B cell (primary cell): ENCODE data around the gene EVL. TPM values are rescaled to one million over a fixed set of nuclear protein-coding genes. Genes with fewer than 3 reads are reported as not detected.
A peak's percentile ranks its signal among the peaks of the same experiment; 100 is the strongest.

Experiments
- ATAC-seq: fragments of 200-7000 bp; cut with Tn5 transposase; one replicate; pipeline ENCODE4 v1.10.0; 2021; ENCODE audit warnings: low read depth, mild to moderate bottlenecking, moderate number of reproducible peaks, moderate library complexity
- CTCF ChIA-PET: fragments of 350-600 bp; sonication (Branson Sonifier 250); formaldehyde crosslinking; loops from one replicate; lab custom pipeline; 2021; ENCODE audit warnings: antibody characterized with exemption, inconsistent platforms; lab: Charles Lee
- POLR2A ChIA-PET: fragments of 350-600 bp; sonication (Branson Sonifier 250); formaldehyde crosslinking; loops from one replicate; lab custom pipeline; 2021; ENCODE audit warnings: antibody characterized with exemption; lab: Charles Lee
- DNase-seq: peaks from one replicate; pipeline ENCODE4 v3.0.0; 2013
- H2AFZ ChIP-seq: 2 replicates; pipeline ENCODE4 v1.6.1; 2012; ENCODE audit warnings: mild to moderate bottlenecking, low read depth, low read length; ENCODE audit not compliant: insufficient read depth, poor library complexity, severe bottlenecking
- H3K27ac ChIP-seq, 2 donors: 1 replicate in 1 of 2; 2 replicates in 1 of 2; pipeline ENCODE4 v1.5.1; 2012 to 2013; ENCODE audit warnings: low read length in 2 of 2, mild to moderate bottlenecking in 2 of 2, moderate library complexity in 1 of 2
- H3K27me3 ChIP-seq, 4 experiments: fragments of 200-600 bp in 1 of 4; sonication (generic) in 1 of 4; replicated peaks in 1 of 4; 1 replicate in 2 of 4; 2 replicates in 2 of 4; pipeline versions ENCODE4 v1.6.1 to v1.7.0; 2013 to 2016; ENCODE audit warnings: low read length in 3 of 4, mild to moderate bottlenecking in 2 of 4, mixed read lengths in 1 of 4, moderate library complexity in 1 of 4; ENCODE audit not compliant: insufficient read depth in 4 of 4, control insufficient read depth in 3 of 4; ENCODE audit errors: control extremely low read depth in 1 of 4
- H3K36me3 ChIP-seq, 2 experiments: replicated peaks in 1 of 2; 1 replicate in 1 of 2; 2 replicates in 1 of 2; pipeline versions ENCODE4 v1.6.1 to v1.7.1; 2013; ENCODE audit warnings: low read length in 1 of 2; ENCODE audit not compliant: insufficient read depth in 2 of 2, control insufficient read depth in 1 of 2; ENCODE audit errors: control extremely low read depth in 1 of 2, extremely low read depth in 1 of 2
- H3K4me1 ChIP-seq, 2 donors: fragments of 200-600 bp in 1 of 2; sonication (generic) in 1 of 2; 1 replicate in 1 of 2; 2 replicates in 1 of 2; pipeline versions ENCODE4 v1.5.1 to v1.6.1; 2013 to 2017; ENCODE audit warnings: low read length in 2 of 2; ENCODE audit not compliant: control insufficient read depth in 2 of 2, insufficient read depth in 2 of 2
- H3K4me2 ChIP-seq: replicated peaks from 2 replicates; pipeline ENCODE3; 2012; ENCODE audit warnings: mild to moderate bottlenecking, low read depth, low read length; ENCODE audit not compliant: poor library complexity, severe bottlenecking
- H3K4me3 ChIP-seq, 5 experiments: fragments of 200-600 bp in 1 of 5; sonication (generic) in 1 of 5; 1 replicate in 3 of 5; 2 replicates in 2 of 5; pipeline versions ENCODE4 v1.5.1 to v1.7.0; 2011 to 2016; ENCODE audit warnings: low read length in 4 of 5, mild to moderate bottlenecking in 4 of 5, low read depth in 2 of 5, control low read depth in 1 of 5, moderate library complexity in 1 of 5; ENCODE audit not compliant: insufficient read depth in 1 of 5; ENCODE audit errors: control extremely low read depth in 1 of 5, extremely low read depth in 1 of 5
- H3K79me2 ChIP-seq: fragments of 200-600 bp; sonication (generic); one replicate; pipeline ENCODE4 v1.6.0; 2016; ENCODE audit warnings: low read length; ENCODE audit not compliant: control insufficient read depth, insufficient read depth
- H3K9ac ChIP-seq: fragments of 200-600 bp; sonication (generic); 2 replicates; pipeline ENCODE4 v1.6.1; 2017; ENCODE audit warnings: mild to moderate bottlenecking, low read length, moderate library complexity
- H3K9me3 ChIP-seq, 3 donors: one replicate each; pipeline versions ENCODE4 v1.6.1 to v1.7.1; 2013; ENCODE audit warnings: low read length in 2 of 3; ENCODE audit not compliant: control insufficient read depth in 2 of 3, insufficient read depth in 1 of 3; ENCODE audit errors: control extremely low read depth in 1 of 3
- H4K20me1 ChIP-seq: 2 replicates; pipeline ENCODE4 v1.6.0; 2012; ENCODE audit warnings: mild to moderate bottlenecking, low read length; ENCODE audit not compliant: insufficient read depth, control insufficient read depth, poor library complexity, severe bottlenecking
- H3K27ac Mint-ChIP-seq: one replicate; pipeline ENCODE4 v1.8.0; 2021; ENCODE audit warnings: mixed read lengths
- H3K27me3 Mint-ChIP-seq: one replicate; pipeline ENCODE4 v1.8.0; 2021; ENCODE audit warnings: mixed read lengths
- H3K4me1 Mint-ChIP-seq: one replicate; pipeline ENCODE4 v1.8.0; 2021; ENCODE audit warnings: mixed read lengths
- H3K4me3 Mint-ChIP-seq: one replicate; pipeline ENCODE4 v1.8.0; 2021; ENCODE audit warnings: mixed read lengths
- H3K9me3 Mint-ChIP-seq: one replicate; pipeline ENCODE4 v1.8.0; 2022; ENCODE audit warnings: mixed read lengths; ENCODE audit not compliant: insufficient read depth
- CTCF ChIP-seq: fragments of 200-600 bp; IDR thresholded peaks from one replicate; pipeline ENCODE4 v1.8.0; 2022; ENCODE audit warnings: antibody characterized with exemption, mild to moderate bottlenecking
- EZH2 ChIP-seq: IDR thresholded peaks from 2 replicates; pipeline ENCODE4 v1.6.1; 2012; ENCODE audit warnings: borderline replicate concordance, low read depth, mild to moderate bottlenecking, moderate library complexity, low read length; ENCODE audit not compliant: insufficient read depth, poor library complexity, severe bottlenecking
- WGBS: methylation state at CpG from one replicate; pipeline ENCODE4 v1.1.5; 2013; ENCODE audit warnings: missing lambda C conversion rate; ENCODE audit not compliant: insufficient coverage; 5-methylcytosine and 5-hydroxymethylcytosine counted together
- intact Hi-C: fragments of 100-400 bp; cut with micrococcal nuclease; formaldehyde crosslinking; loops from one replicate; pipeline ENCODE4 v1.10.0; 2022
- polyA plus RNA-seq: library from polyadenylated mRNA; depleted of rRNA; stranded (reverse); fragments of >200 nt; gene quantifications from 2 replicates; pipeline ENCODE4 v1.2.3, GENCODE V29; 2012
- total RNA-seq, 2 donors: library from RNA; stranded (reverse); fragments of 120-200 nt in 1 of 2; gene quantifications; 1 replicate in 1 of 2; 2 replicates in 1 of 2; pipeline versions ENCODE4 v1.2.3 to v1.2.4, GENCODE V29; 2013 to 2022

Gene EVL
- total and polyA plus RNA-seq, 2 donors (not counting 1 experiment from before 2014, with no cell fraction given): 486 to 892 TPM

GRCh38 chr14:100147691-100148464, 82.7 kb downstream of the EVL start:
- Mint-ChIP-seq H3K4me3 (peak overlapping the region; percentile 66), H3K4me1 (peaks cover 27% of the 10 kb centered on the region), H3K9me3 (no peaks in the 10 kb centered on the region), H3K27ac (peak overlapping the region; percentile 78), H3K27me3 (no peaks in the 10 kb centered on the region)
- ATAC-seq (peak; percentile 23), DNase-seq (peak; percentile 59)
- Histone ChIP-seq H3K4me2 (peak overlapping the region; percentile 71), H3K79me2 (no peaks in the 10 kb centered on the region), H3K9me3 (peaks cover 0 to 11% (median 0%) of the 10 kb centered on the region in 3 donors), H4K20me1 (peaks cover 15% of the 10 kb centered on the region), H3K9ac (no peak overlapping the region), H3K27me3 (no peaks in the 10 kb centered on the region), H3K4me1 (peaks cover 22 to 24% of the 10 kb centered on the region in 2 donors), H3K27ac (peak overlapping the region in 1 of 2 donors; percentile 16), H3K4me3 (no peak overlapping the region), H2AFZ (no peak overlapping the region), H3K36me3 (peaks cover 0 to 18% of the 10 kb centered on the region in 2 experiments)
- 63% methylated on average over 23 of the region's 28 CpGs for WGBS
- POLR2A ChIA-PET: interaction anchor here (0.6 to 1.1 kb wide), 3 partner anchors 10 to 1797 kb away, joined by 3 to 6 read pairs (median 3); partner anchors contain the start of gene DEGS2
- intact Hi-C loops: loop anchor here (1.0 to 5.0 kb wide), 2 partner anchors 45 to 159 kb away; partner anchors contain the start of gene SLC25A29
- no peak for TF ChIP-seq EZH2
- TF ChIP-seq CTCF: no peak
- CTCF ChIA-PET: interaction anchor here (1.1 to 5.4 kb wide), 3 partner anchors 9 to 44 kb away, joined by 3 to 32 read pairs (median 6); partner anchors contain the start of gene DEGS2
